ENCODE measurements around the gene HDAC4. TPM values are rescaled to one million over a fixed set of nuclear protein-coding genes. Genes with fewer than 3 reads are reported as not detected.
A peak's percentile ranks its signal among the peaks of the same experiment; 100 is the strongest.

HDAC4 gene
- total RNA-seq, 1 donor from 2014 or later: 46.2 TPM

- Mint-ChIP-seq H3K4me1 (ENCODE audit: low read depth) (peaks cover 16% of the 10 kb centered on the region), H3K27ac (no peak overlapping the region), H3K27me3 (no peaks in the 10 kb centered on the region), H3K36me3 (ENCODE audit: insufficient read depth) (peaks cover 8% of the 10 kb centered on the region), H3K4me3 (ENCODE audit: low read depth) (no peak overlapping the region), H3K9me3 (ENCODE audit: low read depth) (no peaks in the 10 kb centered on the region)
- no peak for DNase-seq (ENCODE audit: low spot score, unreplicated experiment)
- no peak for TF ChIP-seq CTCF (IDR thresholded peaks at IDR 0.05; ENCODE audit: unreplicated experiment)
These were observed 286.1 kb downstream of the HDAC4 start for GRCh38 chr2:239114616-239115265.

DNA sequence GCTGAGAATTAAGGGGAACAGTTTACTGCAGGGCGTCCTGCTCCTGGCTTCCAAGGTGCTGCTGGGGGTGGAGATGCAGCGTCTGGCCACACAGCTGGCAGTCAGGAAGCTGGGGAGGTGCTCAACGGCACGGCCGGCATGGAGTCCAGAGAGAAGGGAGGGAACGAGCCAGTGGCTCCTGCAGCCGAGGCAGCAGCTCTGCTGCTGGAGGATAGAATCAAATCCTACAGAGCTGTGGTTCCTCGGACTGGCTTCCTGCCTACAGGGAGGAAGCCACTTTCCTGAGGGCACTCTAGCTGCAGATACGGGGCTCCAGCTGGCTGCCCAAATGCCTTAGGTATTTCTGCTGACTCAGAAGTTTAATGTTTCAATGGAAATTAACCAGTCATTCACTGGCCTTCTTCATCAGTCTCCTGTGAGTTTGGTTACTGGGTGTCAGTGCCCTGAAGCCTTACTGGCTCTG lies 286.7 kb downstream of the HDAC4 start:
- Mint-ChIP-seq H3K27me3 (no peaks in the 10 kb centered on the region), H3K4me3 (ENCODE audit: low read depth) (no peak overlapping the region), H3K4me1 (ENCODE audit: low read depth) (peaks cover 16% of the 10 kb centered on the region), H3K27ac (peak overlapping the region; percentile 45), H3K36me3 (ENCODE audit: insufficient read depth) (peaks cover 10% of the 10 kb centered on the region), H3K9me3 (ENCODE audit: low read depth) (no peaks in the 10 kb centered on the region)
- TF ChIP-seq CTCF (IDR thresholded peaks at IDR 0.05; ENCODE audit: unreplicated experiment): no peak
- DNase-seq (ENCODE audit: low spot score, unreplicated experiment): no peak

GRCh38 chr2:239113615-239114014 lies 287.2 kb downstream of the HDAC4 start:
- Mint-ChIP-seq H3K27ac (peak overlapping the region; percentile 52), H3K36me3 (ENCODE audit: insufficient read depth) (peaks cover 10% of the 10 kb centered on the region)

GRCh38 chr2:239113171-239113570 lies 287.6 kb downstream of the HDAC4 start:
- DNase-seq (ENCODE audit: low spot score, unreplicated experiment): no peak
- Mint-ChIP-seq H3K9me3 (ENCODE audit: low read depth) (no peaks in the 10 kb centered on the region), H3K36me3 (ENCODE audit: insufficient read depth) (peaks cover 10% of the 10 kb centered on the region), H3K27ac (peak overlapping the region; percentile 52), H3K4me1 (ENCODE audit: low read depth) (peaks cover 16% of the 10 kb centered on the region), H3K27me3 (no peaks in the 10 kb centered on the region), H3K4me3 (ENCODE audit: low read depth) (no peak overlapping the region)
- no peak for TF ChIP-seq CTCF (IDR thresholded peaks at IDR 0.05; ENCODE audit: unreplicated experiment)

More at GRCh38 chr2:239113615-239114014, 287.2 kb downstream of the HDAC4 start:
- no peak for DNase-seq (ENCODE audit: low spot score, unreplicated experiment)
- Mint-ChIP-seq H3K4me1 (ENCODE audit: low read depth) (peaks cover 16% of the 10 kb centered on the region), H3K27me3 (no peaks in the 10 kb centered on the region), H3K4me3 (ENCODE audit: low read depth) (no peak overlapping the region), H3K9me3 (ENCODE audit: low read depth) (no peaks in the 10 kb centered on the region)
- no peak for TF ChIP-seq CTCF (IDR thresholded peaks at IDR 0.05; ENCODE audit: unreplicated experiment)

GRCh38 chr2:239112127-239112774 lies 288.6 kb downstream of the HDAC4 start:
- TF ChIP-seq CTCF (IDR thresholded peaks at IDR 0.05; ENCODE audit: unreplicated experiment): no peak
- Mint-ChIP-seq H3K9me3 (ENCODE audit: low read depth) (no peaks in the 10 kb centered on the region), H3K4me3 (ENCODE audit: low read depth) (no peak overlapping the region), H3K27me3 (no peaks in the 10 kb centered on the region), H3K4me1 (ENCODE audit: low read depth) (peaks cover 16% of the 10 kb centered on the region), H3K27ac (no peak overlapping the region), H3K36me3 (ENCODE audit: insufficient read depth) (peaks cover 10% of the 10 kb centered on the region)
- no peak for DNase-seq (ENCODE audit: low spot score, unreplicated experiment)
